ENCODE results near the gene TCF4. TPM values are rescaled to one million over a fixed set of nuclear protein-coding genes. Genes with fewer than 3 reads are reported as not detected.

TCF4 gene
- total RNA-seq, 1 experiment from 2014 or later, result 104 TPM

DNA sequence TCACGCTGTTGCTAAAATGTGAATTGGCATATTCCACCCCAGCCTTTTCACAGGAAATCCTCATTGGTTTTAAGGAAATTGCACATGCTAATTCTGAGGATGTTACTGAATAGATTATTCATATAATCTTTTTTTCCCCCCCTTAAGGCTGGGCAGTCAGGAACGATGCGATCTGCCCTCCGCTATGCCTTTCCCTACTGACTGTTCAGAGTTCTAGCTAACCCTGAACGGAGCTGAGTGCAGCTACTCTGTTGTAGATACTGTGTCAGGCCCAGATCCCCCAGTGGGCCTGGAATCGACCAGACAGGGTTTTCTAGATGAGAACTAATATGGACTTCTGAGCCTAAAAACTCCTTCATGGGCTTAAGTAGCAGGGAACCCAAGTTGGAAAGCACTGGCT, 192.2 kb downstream of the TCF4 start (continued):
- TF ChIP-seq, protein P1, sequence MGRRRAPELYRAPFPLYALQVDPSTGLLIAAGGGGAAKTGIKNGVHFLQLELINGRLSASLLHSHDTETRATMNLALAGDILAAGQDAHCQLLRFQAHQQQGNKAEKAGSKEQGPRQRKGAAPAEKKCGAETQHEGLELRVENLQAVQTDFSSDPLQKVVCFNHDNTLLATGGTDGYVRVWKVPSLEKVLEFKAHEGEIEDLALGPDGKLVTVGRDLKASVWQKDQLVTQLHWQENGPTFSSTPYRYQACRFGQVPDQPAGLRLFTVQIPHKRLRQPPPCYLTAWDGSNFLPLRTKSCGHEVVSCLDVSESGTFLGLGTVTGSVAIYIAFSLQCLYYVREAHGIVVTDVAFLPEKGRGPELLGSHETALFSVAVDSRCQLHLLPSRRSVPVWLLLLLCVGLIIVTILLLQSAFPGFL (CRISPR knock-in tag; IDR thresholded peaks at IDR 0.05; ENCODE audit: borderline replicate concordance), result no peak
- TF ChIP-seq IRF2 (CRISPR knock-in tag; IDR thresholded peaks at IDR 0.05; ENCODE audit: borderline replicate concordance, low read depth) (no peak), MXD4 (CRISPR knock-in tag; IDR thresholded peaks at IDR 0.05; ENCODE audit: borderline replicate concordance) (no peak), AR (CRISPR knock-in tag; IDR thresholded peaks at IDR 0.05) (no peak), ZNF423 (CRISPR knock-in tag; IDR thresholded peaks at IDR 0.05) (no peak), EMX1 (CRISPR knock-in tag; IDR thresholded peaks at IDR 0.05) (no peak), NR1H2 (CRISPR knock-in tag; IDR thresholded peaks at IDR 0.05) (no peak), ZNF263 (CRISPR knock-in tag; IDR thresholded peaks at IDR 0.05; ENCODE audit: low read depth) (no peak), MAX (CRISPR knock-in tag; IDR thresholded peaks at IDR 0.05) (no peak), E2F5 (CRISPR knock-in tag; IDR thresholded peaks at IDR 0.05) (no peak)
- TF ChIP-seq, protein P2, sequence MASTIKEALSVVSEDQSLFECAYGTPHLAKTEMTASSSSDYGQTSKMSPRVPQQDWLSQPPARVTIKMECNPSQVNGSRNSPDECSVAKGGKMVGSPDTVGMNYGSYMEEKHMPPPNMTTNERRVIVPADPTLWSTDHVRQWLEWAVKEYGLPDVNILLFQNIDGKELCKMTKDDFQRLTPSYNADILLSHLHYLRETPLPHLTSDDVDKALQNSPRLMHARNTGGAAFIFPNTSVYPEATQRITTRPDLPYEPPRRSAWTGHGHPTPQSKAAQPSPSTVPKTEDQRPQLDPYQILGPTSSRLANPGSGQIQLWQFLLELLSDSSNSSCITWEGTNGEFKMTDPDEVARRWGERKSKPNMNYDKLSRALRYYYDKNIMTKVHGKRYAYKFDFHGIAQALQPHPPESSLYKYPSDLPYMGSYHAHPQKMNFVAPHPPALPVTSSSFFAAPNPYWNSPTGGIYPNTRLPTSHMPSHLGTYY (CRISPR knock-in tag; IDR thresholded peaks at IDR 0.05), result no peak

- no peak for DNase-seq (ENCODE audit: low spot score)
- Mint-ChIP-seq H3K27me3 (ENCODE audit: low read depth) (no peaks in the 10 kb centered on the region), H3K36me3 (no peaks in the 10 kb centered on the region), H3K4me1 (peaks cover 24% of the 10 kb centered on the region), H3K9me3 (no peaks in the 10 kb centered on the region), H3K4me3 (no peak overlapping the region), H3K27ac (no peak overlapping the region)
- no peak for ATAC-seq
- POLR2A ChIA-PET, result interaction anchor here (0.5 kb wide), 1 partner anchor 16 kb away, joined by 5 read pairs; no protein-coding TSS in a partner anchor
- CTCF ChIA-PET, result no interaction called here
- TF ChIP-seq, protein P3, sequence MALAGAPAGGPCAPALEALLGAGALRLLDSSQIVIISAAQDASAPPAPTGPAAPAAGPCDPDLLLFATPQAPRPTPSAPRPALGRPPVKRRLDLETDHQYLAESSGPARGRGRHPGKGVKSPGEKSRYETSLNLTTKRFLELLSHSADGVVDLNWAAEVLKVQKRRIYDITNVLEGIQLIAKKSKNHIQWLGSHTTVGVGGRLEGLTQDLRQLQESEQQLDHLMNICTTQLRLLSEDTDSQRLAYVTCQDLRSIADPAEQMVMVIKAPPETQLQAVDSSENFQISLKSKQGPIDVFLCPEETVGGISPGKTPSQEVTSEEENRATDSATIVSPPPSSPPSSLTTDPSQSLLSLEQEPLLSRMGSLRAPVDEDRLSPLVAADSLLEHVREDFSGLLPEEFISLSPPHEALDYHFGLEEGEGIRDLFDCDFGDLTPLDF (CRISPR knock-in tag; IDR thresholded peaks at IDR 0.05), result no peak
- TF ChIP-seq ATF1 (CRISPR knock-in tag; IDR thresholded peaks at IDR 0.05), result no peak
- TF ChIP-seq EMX1 (CRISPR knock-in tag; IDR thresholded peaks at IDR 0.05), result no peak
- no peak for TF ChIP-seq ZNF317 (CRISPR knock-in tag; IDR thresholded peaks at IDR 0.05; ENCODE audit: borderline replicate concordance, low read depth)
- no peak for TF ChIP-seq SOX15 (CRISPR knock-in tag; IDR thresholded peaks at IDR 0.05)
- no peak for TF ChIP-seq CBFB (CRISPR knock-in tag; IDR thresholded peaks at IDR 0.05; ENCODE audit: low read depth)
- no peak for TF ChIP-seq FOXJ3 (CRISPR knock-in tag; IDR thresholded peaks at IDR 0.05; ENCODE audit: borderline replicate concordance)
- TF ChIP-seq ZNF512 (CRISPR knock-in tag; IDR thresholded peaks at IDR 0.05; ENCODE audit: borderline replicate concordance), result no peak
- TF ChIP-seq ETV6 (CRISPR knock-in tag; IDR thresholded peaks at IDR 0.05), result no peak
- no peak for TF ChIP-seq ELF4 (CRISPR knock-in tag; IDR thresholded peaks at IDR 0.05; ENCODE audit: low read depth)
- TF ChIP-seq ZNF219 (CRISPR knock-in tag; IDR thresholded peaks at IDR 0.05; ENCODE audit: borderline replicate concordance), result no peak
- no peak for TF ChIP-seq NR3C1 (CRISPR knock-in tag; conservative IDR thresholded peaks at IDR 0.05; ENCODE audit: low read depth)
- TF ChIP-seq ZNF281 (CRISPR knock-in tag; IDR thresholded peaks at IDR 0.05), result no peak
- TF ChIP-seq, protein P4, sequence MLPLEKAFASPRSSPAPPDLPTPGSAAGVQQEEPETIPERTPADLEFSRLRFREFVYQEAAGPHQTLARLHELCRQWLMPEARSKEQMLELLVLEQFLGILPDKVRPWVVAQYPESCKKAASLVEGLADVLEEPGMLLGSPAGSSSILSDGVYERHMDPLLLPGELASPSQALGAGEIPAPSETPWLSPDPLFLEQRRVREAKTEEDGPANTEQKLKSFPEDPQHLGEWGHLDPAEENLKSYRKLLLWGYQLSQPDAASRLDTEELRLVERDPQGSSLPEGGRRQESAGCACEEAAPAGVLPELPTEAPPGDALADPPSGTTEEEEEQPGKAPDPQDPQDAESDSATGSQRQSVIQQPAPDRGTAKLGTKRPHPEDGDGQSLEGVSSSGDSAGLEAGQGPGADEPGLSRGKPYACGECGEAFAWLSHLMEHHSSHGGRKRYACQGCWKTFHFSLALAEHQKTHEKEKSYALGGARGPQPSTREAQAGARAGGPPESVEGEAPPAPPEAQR (CRISPR knock-in tag; IDR thresholded peaks at IDR 0.05), result no peak
Measured at GRCh38 chr18:55390898-55391297, 197.1 kb downstream of the TCF4 start.

Data from WTC11 (cell line).